Kidney (tissue), 14 donors: Measurements from ENCODE around the gene COL6A1. TPM values are rescaled to one million over a fixed set of nuclear protein-coding genes. Genes with fewer than 3 reads are reported as not detected.

Experiments used
- DNase-seq, 5 donors: peaks; one replicate each; pipeline ENCODE4 v3.0.0-alpha.2; 2013 to 2020
- FAIRE-seq: peaks from 2 replicates; lab custom pipeline; 2012; peaks lifted over from hg19 to GRCh38; lab: Jason Lieb, UNC
- H3K27ac ChIP-seq, 2 donors: one replicate each; pipeline ENCODE4 v1.7.0; 2013; ENCODE audit warnings: low read depth in 2 of 2, low read length in 2 of 2, inconsistent platforms in 1 of 2
- H3K27me3 ChIP-seq: one replicate; pipeline ENCODE4 v1.7.1; 2013; ENCODE audit warnings: low read length, inconsistent platforms; ENCODE audit not compliant: control insufficient read depth, insufficient read depth
- H3K36me3 ChIP-seq, 3 donors: one replicate each; pipeline versions ENCODE4 v1.7.0 to v1.7.1; 2013; ENCODE audit warnings: low read length in 3 of 3, control low read depth in 1 of 3, inconsistent platforms in 1 of 3; ENCODE audit not compliant: insufficient read depth in 3 of 3, control insufficient read depth in 2 of 3
- H3K4me1 ChIP-seq, 3 donors: one replicate each; pipeline versions ENCODE4 v1.7.0 to v1.7.1; 2013; ENCODE audit warnings: low read length in 3 of 3, inconsistent platforms in 1 of 3, low read depth in 1 of 3; ENCODE audit not compliant: control insufficient read depth in 2 of 3, insufficient read depth in 2 of 3
- H3K4me3 ChIP-seq, 3 donors: one replicate each; pipeline versions ENCODE4 v1.7.0 to v1.8.1; 2013; ENCODE audit warnings: low read length in 3 of 3, control low read depth in 1 of 3, inconsistent platforms in 1 of 3
- H3K9ac ChIP-seq, 3 donors: one replicate each; pipeline versions ENCODE4 v1.7.0 to v1.7.1; 2013; ENCODE audit warnings: low read length in 3 of 3, control low read depth in 1 of 3, inconsistent platforms in 1 of 3
- H3K9me3 ChIP-seq, 3 donors: one replicate each; pipeline versions ENCODE4 v1.7.0 to v1.7.1; 2013; ENCODE audit warnings: low read length in 3 of 3, control low read depth in 1 of 3, inconsistent platforms in 1 of 3; ENCODE audit not compliant: control insufficient read depth in 2 of 3, insufficient read depth in 1 of 3
- CTCF ChIP-seq: IDR thresholded peaks from 3 replicates; pipeline ENCODE4 v1.5.1; 2012; ENCODE audit warnings: mild to moderate bottlenecking, moderate library complexity, borderline replicate concordance; ENCODE audit not compliant: insufficient read depth; ENCODE audit errors: extremely low read depth
- intact Hi-C: fragments of 100-400 bp; cut with DNase I; formaldehyde crosslinking; loops from one replicate; pipeline ENCODE4 v1.11.1; 2022
- polyA plus RNA-seq: library from polyadenylated mRNA; stranded (reverse); fragments of 350-450 nt; fragmentation: Illumina TruSeq; extraction: RNeasy Lipid Tissue Mini Kit (QIAGEN cat#74804); gene quantifications from one replicate; pipeline ENCODE4 v1.2.3, GENCODE V29; 2014; ENCODE audit warnings: low read depth, low replicate concordance; ENCODE audit not compliant: insufficient read depth
- total RNA-seq: library from RNA; stranded (reverse); fragmentation: NEBNext Ultra II Directional; extraction: Animal tissue kit (Norgen Biotek cat#: 25700); gene quantifications from one replicate; pipeline ENCODE4 v1.2.1, GENCODE V29; 2021
- donor health status: control.
- donor health status: control.
- donor health status: control.
- donor health status: control.
- donor health status: control.
- donor health status: DM: yes; HTN: yes; CAD: no.
- donor health status: Normal renal cell carcinoma (clear cell type).

The COL6A1 gene
- total and polyA plus RNA-seq, 2 donors from 2014 or later, result 112 to 127 TPM

GRCh38 chr21:45939521-45940045, 42.0 kb upstream of the COL6A1 start:
- H3K4me1 ChIP-seq, result no peaks in the 10 kb centered on the region
- FAIRE-seq, result no peak
- no peak for DNase-seq
- intact Hi-C loops, result no loop called here
- H3K9ac ChIP-seq, result no peak overlapping the region
- H3K9me3 ChIP-seq, result peaks cover 0 to 22% (median 2%) of the 10 kb centered on the region in 3 donors
- H3K27me3 ChIP-seq, result no peaks in the 10 kb centered on the region
- no peak overlapping the region for H3K27ac ChIP-seq
- no peak overlapping the region for H3K4me3 ChIP-seq
- H3K36me3 ChIP-seq, result no peaks in the 10 kb centered on the region
- no peak for TF ChIP-seq CTCF

GRCh38 chr21:45940091-45940490, 41.5 kb upstream of the COL6A1 start:
- Histone ChIP-seq H3K27ac (no peak overlapping the region), H3K9me3 (peaks cover 0 to 18% (median 2%) of the 10 kb centered on the region in 3 donors), H3K9ac (no peak overlapping the region), H3K36me3 (no peaks in the 10 kb centered on the region), H3K4me1 (no peaks in the 10 kb centered on the region), H3K4me3 (no peak overlapping the region), H3K27me3 (no peaks in the 10 kb centered on the region)
- intact Hi-C loops, result no loop called here
- no peak for TF ChIP-seq CTCF
- FAIRE-seq, result no peak
- no peak for DNase-seq

GRCh38 chr21:45940621-45941337, 40.8 kb upstream of the COL6A1 start:
- Histone ChIP-seq H3K4me1 (no peaks in the 10 kb centered on the region), H3K9me3 (peaks cover 0 to 11% (median 2%) of the 10 kb centered on the region in 3 donors), H3K4me3 (no peak overlapping the region), H3K27me3 (no peaks in the 10 kb centered on the region), H3K36me3 (no peaks in the 10 kb centered on the region), H3K27ac (no peak overlapping the region), H3K9ac (no peak overlapping the region)
- no peak for TF ChIP-seq CTCF
- FAIRE-seq (no peak), DNase-seq (no peak)
- intact Hi-C loops, result no loop called here

GRCh38 chr21:45941338-45941710, 40.2 kb upstream of the COL6A1 start:
- no peaks in the 10 kb centered on the region for H3K36me3 ChIP-seq
- no peak overlapping the region for H3K27ac ChIP-seq
- DNase-seq, result peak in 1 of 5 donors; percentile 46
- no peaks in the 10 kb centered on the region for H3K4me1 ChIP-seq
- H3K9ac ChIP-seq, result no peak overlapping the region
- intact Hi-C loops, result no loop called here
- H3K4me3 ChIP-seq, result no peak overlapping the region
- H3K9me3 ChIP-seq, result peaks cover 0 to 5% (median 0%) of the 10 kb centered on the region in 3 donors
- H3K27me3 ChIP-seq, result no peaks in the 10 kb centered on the region
- no peak for TF ChIP-seq CTCF
- FAIRE-seq, result no peak
